Loucy (cell line): ENCODE measurements around the gene RNU6-9.

ENCODE experiments used
- H2AFZ ChIP-seq: fragments of 200-600 bp; sonication (generic); 2 replicates; pipeline ENCODE4 v1.6.0; 2016; ENCODE audit warnings: antibody characterized with exemption, mild to moderate bottlenecking, low read length, moderate library complexity
- H3F3A ChIP-seq: fragments of 200-600 bp; 2 replicates; pipeline ENCODE4 v1.6.0; 2016; ENCODE audit warnings: antibody characterized with exemption, low read depth, mild to moderate bottlenecking
- H3K27me3 ChIP-seq: fragments of 200-600 bp; sonication (generic); 2 replicates; pipeline ENCODE4 v1.6.1; 2014; ENCODE audit warnings: low read length, mild to moderate bottlenecking; ENCODE audit not compliant: insufficient read depth, poor library complexity, severe bottlenecking
- H3K36me3 ChIP-seq: fragments of 200-600 bp; sonication (generic); 2 replicates; pipeline ENCODE4 v1.6.1; 2016; ENCODE audit warnings: low read length; ENCODE audit not compliant: insufficient read depth
- H3K4me1 ChIP-seq: fragments of 200-600 bp; sonication (generic); 2 replicates; pipeline ENCODE4 v1.5.1; 2014; ENCODE audit warnings: low read length, mild to moderate bottlenecking; ENCODE audit not compliant: insufficient read depth, poor library complexity, severe bottlenecking
- H3K4me2 ChIP-seq: fragments of 200-600 bp; sonication (generic); 2 replicates; pipeline ENCODE4 v1.6.0; 2014; ENCODE audit warnings: antibody characterized with exemption, low read length, low read depth, mild to moderate bottlenecking; ENCODE audit not compliant: poor library complexity, severe bottlenecking
- H3K4me3 ChIP-seq: fragments of 200-600 bp; sonication (generic); 2 replicates; pipeline ENCODE4 v1.5.1; 2014; ENCODE audit warnings: low read length, mild to moderate bottlenecking, mixed read lengths; ENCODE audit not compliant: poor library complexity, severe bottlenecking
- H3K79me2 ChIP-seq: fragments of 200-600 bp; sonication (generic); 2 replicates; pipeline ENCODE4 v1.6.1; 2014; ENCODE audit warnings: low read length; ENCODE audit not compliant: insufficient read depth
- H3K9ac ChIP-seq: fragments of 200-600 bp; sonication (generic); 2 replicates; pipeline ENCODE4 v1.6.0; 2014; ENCODE audit warnings: mild to moderate bottlenecking, low read depth, low read length, moderate library complexity; ENCODE audit not compliant: poor library complexity, severe bottlenecking
- H3K9me2 ChIP-seq: fragments of 200-600 bp; sonication (generic); replicated peaks from 2 replicates; pipeline ENCODE4 v1.6.1; 2016; ENCODE audit warnings: low read depth, low read length, mixed read lengths
- H3K9me3 ChIP-seq: fragments of 200-600 bp; sonication (generic); 2 replicates; pipeline ENCODE4 v1.6.1; 2014; ENCODE audit warnings: mild to moderate bottlenecking, antibody characterized with exemption, low read length, low read depth; ENCODE audit not compliant: insufficient read depth
- H4K20me1 ChIP-seq: fragments of 200-600 bp; sonication (generic); 2 replicates; pipeline ENCODE4 v1.6.0; 2014; ENCODE audit warnings: antibody characterized with exemption, low read length, mild to moderate bottlenecking; ENCODE audit not compliant: insufficient read depth, poor library complexity, severe bottlenecking
- CTCF ChIP-seq: fragments of 200-600 bp; sonication (generic); conservative IDR thresholded peaks from 2 replicates; pipeline ENCODE4 v1.5.1; 2014; ENCODE audit warnings: mild to moderate bottlenecking, antibody characterized with exemption, low read length
- EZH2phosphoT487 ChIP-seq: fragments of 200-600 bp; IDR thresholded peaks from 2 replicates; pipeline ENCODE4 v1.6.1; 2018; ENCODE audit warnings: antibody characterized with exemption, mild to moderate bottlenecking, moderate library complexity, borderline replicate concordance

Gene RNU6-9

GRCh38 chr19:936175-936546 is 42.9 kb downstream of the RNU6-9 start:
- no peak overlapping the region for H3K4me3 ChIP-seq
- peaks cover 16% of the 10 kb centered on the region for H4K20me1 ChIP-seq

GRCh38 chr19:937259-937694 is 44.0 kb downstream of the RNU6-9 start:
- H3K4me1 ChIP-seq = no peaks in the 10 kb centered on the region
- no peaks in the 10 kb centered on the region for H3K9me3 ChIP-seq
- H3K4me3 ChIP-seq = no peak overlapping the region
- peaks cover 13% of the 10 kb centered on the region for H4K20me1 ChIP-seq
- no peaks in the 10 kb centered on the region for H3F3A ChIP-seq
- peaks cover 4% of the 10 kb centered on the region; the same call in 1 of the 2 replicates for H3K36me3 ChIP-seq
- TF ChIP-seq CTCF = no peak
- TF ChIP-seq EZH2phosphoT487 = no peak
- H3K9ac ChIP-seq = no peak overlapping the region
- H3K9me2 ChIP-seq = no peaks in the 10 kb centered on the region
- H3K4me2 ChIP-seq = no peak overlapping the region
- H3K79me2 ChIP-seq = peaks cover 38% of the 10 kb centered on the region; the same call in 1 of the 2 replicates
- H2AFZ ChIP-seq = no peak overlapping the region
- H3K27me3 ChIP-seq = no peaks in the 10 kb centered on the region

More at GRCh38 chr19:936175-936546, 42.9 kb downstream of the RNU6-9 start:
- Histone ChIP-seq H3K79me2 (peaks cover 35% of the 10 kb centered on the region; the same call in 1 of the 2 replicates), H3K4me2 (no peak overlapping the region), H3K27me3 (no peaks in the 10 kb centered on the region), H3K9ac (no peak overlapping the region), H3F3A (no peaks in the 10 kb centered on the region), H3K4me1 (no peaks in the 10 kb centered on the region), H3K36me3 (peaks cover 4% of the 10 kb centered on the region; the same call in 1 of the 2 replicates), H3K9me3 (no peaks in the 10 kb centered on the region), H2AFZ (no peak overlapping the region), H3K9me2 (no peaks in the 10 kb centered on the region)
- TF ChIP-seq CTCF (no peak), EZH2phosphoT487 (no peak)

- Histone ChIP-seq H4K20me1 (peaks cover 12% of the 10 kb centered on the region), H3K36me3 (no peaks in the 10 kb centered on the region; the same call in 1 of the 2 replicates), H3K79me2 (peaks cover 29% of the 10 kb centered on the region; the same call in 1 of the 2 replicates), H3K9me3 (no peaks in the 10 kb centered on the region), H3K9ac (no peak overlapping the region), H3K27me3 (no peaks in the 10 kb centered on the region), H3K4me1 (no peaks in the 10 kb centered on the region), H3K9me2 (no peaks in the 10 kb centered on the region), H3K4me3 (no peak overlapping the region), H3F3A (no peaks in the 10 kb centered on the region), H2AFZ (no peak overlapping the region), H3K4me2 (no peak overlapping the region)
- TF ChIP-seq EZH2phosphoT487 = no peak
Observed at GRCh38 chr19:938233-938923, 45.1 kb downstream of the RNU6-9 start.
